Esophagus muscularis mucosa (tissue), 4 donors: ENCODE measurements around the gene PAX9.

ENCODE experiments used
- CTCF ChIP-seq, 3 experiments: fragments of 200-600 bp in 2 of 3; fragments of 450-650 bp in 1 of 3; sonication (generic) in 2 of 3; IDR thresholded peaks; one replicate each; pipeline ENCODE4 v1.5.1; 2017 to 2019; ENCODE audit warnings: antibody characterized with exemption in 3 of 3, mild to moderate bottlenecking in 2 of 3, moderate library complexity in 1 of 3
- EP300 ChIP-seq: sonication (generic); formaldehyde crosslinking; IDR thresholded peaks from one replicate; pipeline ENCODE4 v1.6.1; 2017; ENCODE audit warnings: antibody characterized with exemption
- POLR2A ChIP-seq: fragments of 450-650 bp; IDR thresholded peaks from one replicate; pipeline ENCODE4 v1.6.1; 2017; ENCODE audit warnings: antibody characterized with exemption, moderate library complexity, mild to moderate bottlenecking, low read depth
- POLR2AphosphoS5 ChIP-seq, 2 donors: sonication (generic); formaldehyde crosslinking; IDR thresholded peaks; one replicate each; pipeline ENCODE4 v1.6.1; 2017; ENCODE audit warnings: antibody characterized with exemption in 2 of 2

DNA sequence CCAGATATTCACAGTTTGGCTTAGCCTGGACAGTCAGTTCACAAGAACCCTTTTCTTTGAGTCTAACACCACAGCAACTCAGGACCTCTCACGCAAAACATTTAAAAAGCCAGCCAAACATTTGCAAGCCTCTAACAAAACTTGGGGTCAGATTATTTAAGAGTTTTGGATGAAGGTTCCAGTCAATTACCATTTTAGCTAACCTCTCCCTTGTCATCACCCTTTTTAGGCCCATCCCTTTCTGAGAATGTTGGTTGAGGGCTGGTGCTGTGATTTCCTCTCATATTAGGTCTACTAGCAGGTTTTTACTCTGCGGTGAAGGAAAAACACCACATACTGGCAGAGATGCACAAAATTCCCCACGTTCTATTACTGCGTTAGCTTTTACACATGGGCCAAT, 20.7 kb downstream of the PAX9 start:
- TF ChIP-seq POLR2AphosphoS5 (IDR thresholded peaks at IDR 0.05) (no peak), CTCF (IDR thresholded peaks at IDR 0.05) (no peak), POLR2A (no peak), EP300 (no peak)
